IPS-11a (cell line): Measurements from ENCODE around the gene SLC2A5.

Experiments used
- H3K4me3 ChIP-seq: one replicate; pipeline ENCODE4 v1.5.1; 2013; ENCODE audit warnings: low read depth, low read length, control low read depth

The SLC2A5 gene

GRCh38 chr1:9093091-9093490 lies 23.7 kb upstream of the SLC2A5 start:
- H3K4me3 ChIP-seq: no peak overlapping the region

GRCh38 chr1:9088807-9089206 lies 19.4 kb upstream of the SLC2A5 start:
- H3K4me3 ChIP-seq: no peak overlapping the region

GRCh38 chr1:9087411-9088125 lies 18.1 kb upstream of the SLC2A5 start:
- no peak overlapping the region for H3K4me3 ChIP-seq

GRCh38 chr1:9086796-9087195 lies 17.4 kb upstream of the SLC2A5 start:
- no peak overlapping the region for H3K4me3 ChIP-seq

- H3K4me3 ChIP-seq: no peak overlapping the region
These were observed 16.6 kb upstream of the SLC2A5 start for GRCh38 chr1:9086045-9086444.

GRCh38 chr1:9085306-9085940 lies 16.0 kb upstream of the SLC2A5 start:
- no peak overlapping the region for H3K4me3 ChIP-seq

GRCh38 chr1:9084906-9085305 lies 15.5 kb upstream of the SLC2A5 start:
- H3K4me3 ChIP-seq: no peak overlapping the region

GRCh38 chr1:9081473-9081872 lies 12.0 kb upstream of the SLC2A5 start:
- no peak overlapping the region for H3K4me3 ChIP-seq

- no peak overlapping the region for H3K4me3 ChIP-seq
These were observed 11.4 kb upstream of the SLC2A5 start for GRCh38 chr1:9080705-9081291.

- no peak overlapping the region for H3K4me3 ChIP-seq
These were observed 10.7 kb upstream of the SLC2A5 start for GRCh38 chr1:9079988-9080704.

- H3K4me3 ChIP-seq: no peak overlapping the region
These were observed 9.5 kb upstream of the SLC2A5 start for GRCh38 chr1:9078752-9079500.

- no peak overlapping the region for H3K4me3 ChIP-seq
These were observed 8.7 kb upstream of the SLC2A5 start for GRCh38 chr1:9078015-9078751.

- no peak overlapping the region for H3K4me3 ChIP-seq
These were observed 5.6 kb upstream of the SLC2A5 start for GRCh38 chr1:9075022-9075421.

GRCh38 chr1:9073143-9073542 lies 3.7 kb upstream of the SLC2A5 start:
- H3K4me3 ChIP-seq: no peak overlapping the region

GRCh38 chr1:9071554-9072235 lies 2.3 kb upstream of the SLC2A5 start:
- H3K4me3 ChIP-seq: no peak overlapping the region

GRCh38 chr1:9070486-9070885 lies 1.1 kb upstream of the SLC2A5 start:
- H3K4me3 ChIP-seq: no peak overlapping the region

- no peak overlapping the region for H3K4me3 ChIP-seq
These were observed 482 bp downstream of the SLC2A5 start for GRCh38 chr1:9068981-9069325.

- no peak overlapping the region for H3K4me3 ChIP-seq
These were observed 2.3 kb downstream of the SLC2A5 start for GRCh38 chr1:9066945-9067807.

GRCh38 chr1:9065213-9065751 lies 4.2 kb downstream of the SLC2A5 start:
- no peak overlapping the region for H3K4me3 ChIP-seq
